ENCODE data around the gene MRPS24.

- TF ChIP-seq POLR2AphosphoS5 (IDR thresholded peaks at IDR 0.05; ENCODE audit: low read depth, low read length), result no peak
- no peak for TF ChIP-seq TAF1 (IDR thresholded peaks at IDR 0.05; ENCODE audit: borderline replicate concordance, insufficient read depth, low read length)
- no peak for TF ChIP-seq SIN3A (IDR thresholded peaks at IDR 0.05; ENCODE audit: borderline replicate concordance, insufficient read depth, low read length)
- TF ChIP-seq REST (IDR thresholded peaks at IDR 0.05; ENCODE audit: insufficient read depth in 1 of 2, low read depth in 2 of 2, low read length in 2 of 2), result no peak
- no peak for TF ChIP-seq FOXP2 (optimal IDR thresholded peaks at IDR 0.05; ENCODE audit: borderline replicate concordance, extremely low read depth, extremely low read length, insufficient read depth)
Measured at GRCh38 chr7:43851805-43852204, 17.5 kb downstream of the MRPS24 start.

All from PFSK-1 (cell line).